ENCODE results near the gene YARS1. TPM values are rescaled to one million over a fixed set of nuclear protein-coding genes. Genes with fewer than 3 reads are reported as not detected.

YARS1 gene
- total RNA-seq, 1 donor from 2014 or later, result 111 TPM

DNA sequence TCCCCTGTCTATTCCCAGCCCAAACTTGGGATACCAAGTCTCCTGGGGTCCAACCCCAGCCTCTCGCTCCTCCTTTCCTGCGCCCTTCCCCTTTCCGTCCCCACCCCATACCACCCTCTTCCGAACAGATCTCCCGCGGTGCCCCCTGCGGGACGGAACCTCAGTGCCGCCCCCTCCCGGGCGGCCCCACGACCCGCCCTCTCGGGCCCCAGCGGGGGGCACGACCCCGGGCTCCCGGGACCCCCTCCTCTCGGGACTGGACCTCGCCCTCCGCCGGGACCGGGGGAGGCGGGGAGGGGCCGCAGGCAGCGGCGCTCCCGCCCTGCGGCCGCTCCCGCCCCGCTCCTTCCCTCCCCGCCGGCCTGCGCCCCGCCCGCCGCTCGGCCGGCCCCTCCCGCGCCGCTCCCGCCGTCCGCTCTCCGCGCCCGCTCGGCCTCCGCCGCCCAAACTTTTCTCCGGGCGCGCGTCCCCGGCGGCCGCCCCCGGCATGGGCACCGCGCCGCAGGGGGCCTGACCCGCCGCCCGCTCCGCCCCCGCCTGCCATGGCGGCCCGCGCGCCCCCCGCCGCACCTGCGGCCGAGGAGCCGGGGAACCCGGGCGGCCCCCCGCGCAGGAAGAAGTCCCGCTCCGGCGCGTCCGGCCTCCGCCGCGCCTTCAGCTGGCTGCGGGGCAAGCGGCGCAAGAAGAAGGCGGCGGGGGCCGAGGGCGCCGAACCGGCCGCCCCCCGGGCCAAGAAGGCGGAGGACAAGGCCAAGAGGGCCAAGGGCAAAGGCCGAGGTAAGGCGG lies 75.6 kb downstream of the YARS1 start:
- Histone ChIP-seq H3K4me1 (peaks cover 19% of the 10 kb centered on the region), H3K9me3 (no peaks in the 10 kb centered on the region), H3K36me3 (no peaks in the 10 kb centered on the region), H3K27me3 (no peaks in the 10 kb centered on the region), H3K4me3 (peak overlapping the region; percentile 67), H3K27ac (peak overlapping the region; percentile 84)
- intact Hi-C loops (cut with DNase I), result no loop called here
- TF ChIP-seq, protein P1, sequence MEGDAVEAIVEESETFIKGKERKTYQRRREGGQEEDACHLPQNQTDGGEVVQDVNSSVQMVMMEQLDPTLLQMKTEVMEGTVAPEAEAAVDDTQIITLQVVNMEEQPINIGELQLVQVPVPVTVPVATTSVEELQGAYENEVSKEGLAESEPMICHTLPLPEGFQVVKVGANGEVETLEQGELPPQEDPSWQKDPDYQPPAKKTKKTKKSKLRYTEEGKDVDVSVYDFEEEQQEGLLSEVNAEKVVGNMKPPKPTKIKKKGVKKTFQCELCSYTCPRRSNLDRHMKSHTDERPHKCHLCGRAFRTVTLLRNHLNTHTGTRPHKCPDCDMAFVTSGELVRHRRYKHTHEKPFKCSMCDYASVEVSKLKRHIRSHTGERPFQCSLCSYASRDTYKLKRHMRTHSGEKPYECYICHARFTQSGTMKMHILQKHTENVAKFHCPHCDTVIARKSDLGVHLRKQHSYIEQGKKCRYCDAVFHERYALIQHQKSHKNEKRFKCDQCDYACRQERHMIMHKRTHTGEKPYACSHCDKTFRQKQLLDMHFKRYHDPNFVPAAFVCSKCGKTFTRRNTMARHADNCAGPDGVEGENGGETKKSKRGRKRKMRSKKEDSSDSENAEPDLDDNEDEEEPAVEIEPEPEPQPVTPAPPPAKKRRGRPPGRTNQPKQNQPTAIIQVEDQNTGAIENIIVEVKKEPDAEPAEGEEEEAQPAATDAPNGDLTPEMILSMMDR (IDR thresholded peaks at IDR 0.05), result peak; percentile 37
- ATAC-seq (peak; percentile 81), DNase-seq (peak; percentile 74)

DNA sequence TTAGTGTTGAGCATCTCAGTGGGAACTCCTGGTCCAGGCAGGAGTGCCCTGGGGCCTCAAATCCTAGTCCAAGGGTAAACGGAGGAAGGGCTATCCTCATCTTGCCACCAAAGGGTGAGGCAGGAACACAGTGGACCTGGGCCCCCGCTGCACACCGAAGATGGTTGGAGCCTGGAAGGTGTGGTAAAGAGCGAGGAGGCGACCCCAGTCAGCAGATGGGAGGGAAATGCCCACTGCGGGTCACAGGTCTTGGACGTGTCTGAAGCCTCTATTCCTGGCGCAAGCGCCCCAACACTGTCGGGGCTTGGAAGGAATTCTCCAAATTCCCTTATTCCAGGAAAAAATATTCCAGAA lies 76.1 kb downstream of the YARS1 start:
- peak overlapping the region; percentile 47 for H3K27ac ChIP-seq
- no peak for DNase-seq
- intact Hi-C loops (cut with DNase I), result no loop called here

DNA sequence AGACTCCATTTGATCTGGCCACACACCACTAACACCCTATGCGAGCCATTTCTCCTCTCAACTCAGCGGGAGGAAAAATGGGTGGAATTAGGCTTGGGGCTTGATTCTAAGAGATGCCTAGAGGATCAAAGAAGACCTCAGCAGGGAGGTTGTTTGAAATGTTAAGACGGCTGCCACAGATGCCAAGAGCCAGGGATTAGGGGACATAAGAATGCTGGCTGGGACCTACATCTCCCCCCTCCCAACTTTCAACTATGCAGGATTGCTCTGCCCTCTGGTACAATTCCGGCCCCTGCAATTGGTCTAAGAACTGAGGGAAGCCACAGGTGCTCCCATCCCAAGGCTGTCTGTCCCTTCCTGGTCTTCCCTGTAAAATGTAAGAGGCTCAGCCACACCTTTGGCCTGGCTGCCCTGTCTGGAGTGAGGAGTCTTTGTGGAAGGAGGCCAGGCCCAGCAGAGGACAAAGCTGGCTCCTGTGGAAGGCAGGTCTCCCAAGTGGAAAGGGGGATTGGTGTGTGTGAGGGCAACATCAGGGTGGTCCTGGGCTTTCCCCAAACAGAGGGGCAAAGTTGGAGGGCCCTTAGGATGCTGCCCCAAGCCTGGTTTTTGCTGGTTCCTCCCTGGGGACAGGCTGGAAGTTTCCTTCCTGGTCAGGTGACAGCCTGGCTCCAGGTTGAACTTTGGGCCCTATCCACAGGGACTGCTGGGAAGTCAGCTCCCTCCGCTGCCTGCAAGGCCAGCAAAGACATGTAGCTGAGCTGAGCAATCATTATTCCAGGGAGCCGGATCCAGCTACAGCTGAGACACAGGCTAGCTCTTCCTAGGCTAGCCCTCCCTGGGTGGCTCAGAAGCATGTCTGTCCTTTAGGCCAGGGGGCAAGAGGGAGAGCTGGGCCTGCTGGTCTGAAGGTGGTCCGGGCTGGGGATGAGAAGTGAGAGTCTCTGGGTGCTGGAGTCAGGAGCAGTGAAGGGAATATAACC lies 80.1 kb downstream of the YARS1 start:
- ATAC-seq, result no peak
- TF ChIP-seq, protein P1 (IDR thresholded peaks at IDR 0.05), result no peak
- Histone ChIP-seq H3K27ac (no peak overlapping the region), H3K4me1 (peaks cover 6% of the 10 kb centered on the region), H3K36me3 (no peaks in the 10 kb centered on the region), H3K27me3 (no peaks in the 10 kb centered on the region), H3K9me3 (no peaks in the 10 kb centered on the region), H3K4me3 (no peak overlapping the region)
- DNase-seq, result no peak
- intact Hi-C loops (cut with DNase I), result no loop called here

More for the DNA sequence above, 76.1 kb downstream of the YARS1 start:
- H3K36me3 ChIP-seq, result no peaks in the 10 kb centered on the region
- H3K9me3 ChIP-seq, result no peaks in the 10 kb centered on the region
- peaks cover 19% of the 10 kb centered on the region for H3K4me1 ChIP-seq
- no peaks in the 10 kb centered on the region for H3K27me3 ChIP-seq
- TF ChIP-seq, protein P1 (IDR thresholded peaks at IDR 0.05), result no peak
- peak overlapping the region; percentile 53 for H3K4me3 ChIP-seq
- ATAC-seq, result no peak

DNA sequence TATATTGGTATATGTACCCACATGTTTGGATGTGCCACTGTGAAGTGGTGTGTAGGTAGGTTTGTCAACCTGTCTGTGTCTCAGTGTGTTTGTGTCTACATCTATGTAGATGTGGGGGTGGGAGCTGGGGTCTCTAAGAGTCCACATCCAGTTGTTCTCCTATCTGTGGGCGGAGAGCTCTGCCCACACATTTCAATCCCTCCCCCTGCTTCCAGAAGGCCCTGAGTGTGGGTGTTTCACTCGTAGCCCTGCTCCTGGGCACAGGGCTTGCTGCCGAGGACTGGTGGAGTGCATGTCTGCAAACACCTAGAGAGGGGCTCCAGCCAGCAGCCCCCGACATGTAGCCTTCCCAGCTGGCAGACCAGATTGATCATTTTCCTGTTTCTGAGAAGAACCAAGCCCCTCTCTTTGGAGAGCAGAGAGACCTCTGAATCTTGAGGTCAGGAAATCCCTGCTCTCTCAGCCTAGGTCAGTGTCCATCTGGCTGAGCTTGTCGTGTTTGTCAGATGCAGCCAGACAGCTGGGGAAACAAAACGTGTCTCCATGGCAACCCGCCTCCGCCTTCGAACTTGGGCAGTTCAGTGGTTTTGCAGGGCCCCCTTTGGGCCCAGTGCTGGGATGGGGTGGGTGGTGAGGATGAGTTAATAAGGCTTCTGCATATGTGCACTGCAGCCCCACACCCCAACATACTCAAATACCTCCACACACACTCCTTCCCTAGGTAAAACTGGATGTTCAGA lies 83.4 kb downstream of the YARS1 start:
- Histone ChIP-seq H3K4me3 (no peak overlapping the region), H3K36me3 (no peaks in the 10 kb centered on the region), H3K4me1 (no peaks in the 10 kb centered on the region), H3K27me3 (no peaks in the 10 kb centered on the region), H3K9me3 (no peaks in the 10 kb centered on the region), H3K27ac (no peak overlapping the region)
- DNase-seq (no peak), ATAC-seq (no peak)
- TF ChIP-seq, protein P1 (IDR thresholded peaks at IDR 0.05), result no peak
- intact Hi-C loops (cut with DNase I), result no loop called here

DNA sequence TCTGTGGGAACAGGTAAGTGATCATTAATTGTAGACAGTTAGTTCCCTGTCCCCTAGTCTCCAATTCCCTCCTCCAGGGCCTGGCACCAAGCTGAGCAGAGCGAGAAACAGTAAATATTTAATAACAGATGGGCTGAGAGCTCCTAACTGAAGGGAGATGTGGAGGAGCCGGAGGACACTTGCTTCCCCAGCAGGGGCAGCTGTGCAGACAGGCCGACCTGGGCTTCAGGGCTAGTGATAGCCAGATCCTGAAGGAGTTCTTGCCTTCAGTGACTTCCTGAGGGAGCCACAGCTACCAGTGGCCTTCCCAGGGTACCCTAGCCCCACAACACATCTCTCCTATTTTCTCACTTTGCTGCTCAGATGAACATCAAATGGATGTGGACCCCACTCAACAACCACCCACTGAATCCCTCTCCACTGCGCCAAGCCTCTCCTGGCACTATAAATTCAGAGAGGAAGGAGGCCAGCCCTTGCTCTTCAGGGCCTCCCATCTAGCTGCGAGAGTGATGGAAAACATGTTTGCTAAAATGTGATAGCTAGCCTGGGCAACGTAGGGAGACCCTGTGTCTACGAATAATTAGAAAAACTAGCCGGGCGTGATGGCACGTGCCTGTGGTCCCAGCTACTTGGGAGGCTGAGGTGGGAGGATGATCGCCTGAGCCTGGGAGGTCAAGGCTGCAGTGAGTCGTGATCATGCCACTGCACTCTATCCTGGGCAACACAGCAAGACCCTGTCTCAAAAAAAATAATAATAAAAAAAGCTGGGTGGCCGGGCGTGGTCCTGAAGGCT lies 87.7 kb downstream of the YARS1 start:
- intact Hi-C loops (cut with DNase I), result no loop called here
- ATAC-seq, result no peak
- Histone ChIP-seq H3K27ac (no peak overlapping the region), H3K4me1 (peaks cover 10% of the 10 kb centered on the region), H3K36me3 (no peaks in the 10 kb centered on the region), H3K4me3 (no peak overlapping the region), H3K9me3 (no peaks in the 10 kb centered on the region), H3K27me3 (no peaks in the 10 kb centered on the region)
- no peak for DNase-seq
- TF ChIP-seq, protein P1 (IDR thresholded peaks at IDR 0.05), result no peak
